Stimulated activated CD8-positive, alpha-beta memory T cell treated with anti-CD3 and anti-CD28 coated beads, Interleukin-12 subunit alpha, Interleukin-12 subunit beta, amount 100 ng/mL, for 1 hour (primary cell): Measurements from ENCODE around the gene SUN1.

Experiments used
- DNase-seq: peaks from one replicate; pipeline ENCODE4 v3.0.0-alpha.2; 2020; ENCODE audit warnings: low read depth

SUN1 gene

GRCh38 chr7:805261-805660 is 27.0 kb upstream of the SUN1 start:
- DNase-seq: no peak

DNA sequence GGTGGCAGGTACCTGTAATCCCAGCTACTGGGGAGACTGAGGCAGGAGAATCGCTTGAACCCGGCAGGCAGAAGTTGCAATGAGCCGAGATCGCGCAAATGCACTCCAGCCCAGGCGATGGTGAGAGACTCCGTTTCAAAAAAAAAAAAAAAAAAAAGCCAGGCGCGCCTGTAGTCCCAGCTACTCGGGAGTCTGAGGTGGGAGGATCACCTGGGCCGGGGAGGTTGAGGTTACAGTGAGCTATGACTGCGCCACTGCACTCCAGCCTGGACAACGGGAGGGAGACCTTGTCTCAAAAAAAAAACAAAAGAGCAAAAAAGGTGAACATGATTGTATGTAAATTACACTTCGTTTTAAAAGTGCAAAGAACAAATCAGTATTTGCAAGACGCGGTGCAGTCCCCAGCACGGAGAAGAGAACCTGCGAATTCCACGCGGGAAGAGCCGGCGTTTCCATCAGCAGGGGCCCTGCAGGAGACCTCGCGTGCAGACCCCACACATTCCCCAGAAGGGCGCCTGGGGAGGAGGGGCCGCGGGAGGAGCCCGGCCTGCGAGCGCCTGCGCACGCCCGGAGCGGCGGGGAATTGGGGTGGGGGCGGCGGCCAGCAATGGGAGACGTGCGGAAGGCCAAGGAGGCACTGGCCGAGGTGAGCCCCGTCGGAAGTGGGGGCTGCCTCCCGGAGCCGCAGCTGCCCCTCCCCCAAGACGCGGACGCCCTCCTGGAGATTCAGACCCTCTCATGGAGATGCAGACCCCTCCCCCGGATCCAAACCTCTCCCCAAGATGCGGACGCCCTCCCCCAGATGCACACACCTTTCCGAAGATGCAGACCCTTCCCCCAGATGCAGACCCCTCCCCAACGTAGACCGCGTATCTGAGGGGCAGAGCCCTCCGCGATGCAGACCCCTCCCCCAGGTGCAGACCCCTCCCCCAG is 16.7 kb upstream of the SUN1 start:
- no peak for DNase-seq

DNA sequence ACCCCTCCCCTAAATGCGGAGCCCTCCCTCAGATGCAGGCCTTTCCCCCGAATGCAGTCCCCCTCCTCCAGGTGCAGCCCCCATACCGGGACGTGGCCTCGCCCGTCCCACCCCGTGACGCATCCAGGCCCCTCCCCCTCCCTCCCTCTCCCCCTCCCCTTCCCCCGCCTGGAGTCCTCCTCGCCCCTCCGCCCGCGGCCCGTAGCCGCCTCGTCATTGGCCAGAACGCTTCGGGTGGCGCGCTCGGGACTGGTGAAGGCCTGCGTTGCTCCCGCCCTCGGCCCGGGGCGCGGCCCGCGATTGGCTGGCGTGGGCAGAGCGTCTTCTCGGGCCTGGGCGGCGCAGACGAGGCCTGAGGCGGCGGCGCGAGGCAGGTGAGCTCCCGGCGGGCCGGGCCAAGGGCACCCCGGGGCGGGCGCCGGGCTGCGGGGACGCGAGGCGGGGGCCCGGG is 16.0 kb upstream of the SUN1 start:
- DNase-seq: peak; percentile 94

DNA sequence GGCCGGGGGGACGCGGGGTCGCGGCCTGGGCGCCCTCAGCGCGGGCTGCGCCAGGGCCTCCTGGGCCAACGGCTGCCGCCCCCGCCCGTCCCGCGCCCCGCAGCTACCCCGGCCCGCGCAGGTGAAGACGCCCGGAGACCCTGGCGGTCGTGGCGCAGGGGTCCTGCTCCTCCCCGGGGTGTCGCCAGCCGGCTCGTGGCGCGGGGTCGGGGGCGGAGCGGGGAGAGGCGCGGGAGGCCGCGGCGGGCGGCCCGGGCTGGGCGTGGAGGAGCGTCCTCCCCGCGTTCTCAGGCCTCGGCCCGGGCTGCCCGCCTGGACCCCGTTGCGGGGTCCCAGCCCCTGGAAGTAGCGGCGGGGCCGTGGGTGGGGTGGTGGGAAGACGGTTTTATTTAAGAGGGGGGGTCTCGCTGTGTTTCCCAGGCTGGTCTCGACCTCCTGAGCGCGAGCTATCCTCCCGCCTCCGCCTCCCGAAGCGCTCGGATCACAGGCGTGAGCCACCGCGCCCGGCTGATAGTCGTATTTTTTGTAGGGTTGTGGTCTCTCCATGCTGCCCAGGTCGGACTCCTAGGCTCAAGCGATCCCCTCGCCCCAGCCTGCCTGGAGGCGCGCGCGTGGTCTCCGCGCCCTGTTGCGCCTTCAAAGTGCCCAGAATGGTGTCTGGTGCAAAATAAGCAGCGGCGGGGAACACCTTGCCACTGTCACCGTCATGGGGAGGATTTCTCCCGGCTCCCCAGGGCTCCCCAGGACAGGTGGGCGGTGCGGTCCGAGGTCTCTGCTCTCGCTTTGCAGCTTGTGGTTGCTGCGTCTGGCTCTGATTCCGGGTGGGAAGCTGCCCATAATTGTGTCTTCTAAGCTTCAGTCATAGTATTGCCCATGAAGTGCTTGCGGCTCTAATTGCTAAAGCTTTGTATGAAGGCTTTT is 15.3 kb upstream of the SUN1 start:
- no peak for DNase-seq

- no peak for DNase-seq
Measured at GRCh38 chr7:818031-818699, 14.1 kb upstream of the SUN1 start.

DNA sequence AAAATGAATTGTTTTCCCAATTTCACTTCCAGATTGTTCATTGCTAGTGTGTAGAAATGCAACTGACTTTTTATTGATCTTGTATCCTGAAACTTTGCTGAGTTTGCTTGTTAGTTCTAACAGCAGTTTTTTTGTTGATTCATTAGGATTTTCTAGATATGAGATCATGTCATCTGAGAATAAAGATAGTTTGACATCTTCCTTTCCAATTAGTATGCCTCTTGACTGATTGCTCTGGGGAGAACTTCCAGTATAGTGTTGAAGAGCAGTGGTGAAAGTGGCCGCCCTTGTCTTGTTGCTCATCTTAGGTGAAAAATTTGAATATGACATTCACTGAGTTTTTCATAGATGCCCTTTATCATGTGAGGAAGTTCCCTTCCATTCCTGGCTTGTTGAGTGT is 11.9 kb upstream of the SUN1 start:
- no peak for DNase-seq

- no peak for DNase-seq
Measured at GRCh38 chr7:821688-822087, 10.6 kb upstream of the SUN1 start.

- DNase-seq: no peak
Measured at GRCh38 chr7:822692-823276, 9.5 kb upstream of the SUN1 start.

DNA sequence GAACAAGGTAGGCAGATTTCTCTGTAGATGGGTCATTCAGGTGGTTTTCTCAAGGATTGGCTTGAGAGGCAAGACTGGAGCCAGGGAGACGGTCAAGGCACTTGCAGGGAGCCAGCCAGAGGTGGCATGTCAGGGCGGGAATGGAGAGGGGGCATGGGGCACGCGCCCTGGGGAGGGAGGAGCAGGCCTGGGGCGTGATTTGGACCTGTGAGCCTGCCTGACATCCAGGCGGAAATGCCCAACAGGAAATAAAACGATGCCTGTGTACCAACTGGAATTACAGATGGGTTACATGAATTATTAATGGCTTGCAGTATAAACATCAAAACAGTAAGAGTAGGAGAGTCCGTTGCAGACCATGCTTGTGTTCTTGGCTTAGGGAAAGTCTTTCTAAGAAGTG is 8.6 kb upstream of the SUN1 start:
- no peak for DNase-seq

DNA sequence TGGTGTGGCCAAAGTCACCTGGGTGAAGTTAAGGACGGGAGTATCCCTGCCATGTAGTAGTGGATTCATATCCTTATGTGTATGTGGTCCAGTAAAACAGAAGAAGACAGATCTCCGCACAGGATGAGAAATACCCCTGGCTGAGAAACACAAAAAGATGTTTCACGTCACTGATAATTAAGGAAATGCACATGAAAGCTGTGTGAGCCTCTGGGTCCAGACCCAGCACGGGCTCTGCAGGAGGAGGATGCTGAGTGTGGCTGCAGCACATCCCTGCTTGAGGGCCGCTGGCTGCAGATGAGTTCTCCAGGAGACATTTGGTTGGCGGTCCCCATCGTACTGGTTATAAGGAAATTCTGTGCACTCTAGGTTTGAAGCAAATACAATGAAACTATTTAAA is 8.2 kb upstream of the SUN1 start:
- no peak for DNase-seq

- DNase-seq: no peak
Measured at GRCh38 chr7:824664-825063, 7.6 kb upstream of the SUN1 start.

DNA sequence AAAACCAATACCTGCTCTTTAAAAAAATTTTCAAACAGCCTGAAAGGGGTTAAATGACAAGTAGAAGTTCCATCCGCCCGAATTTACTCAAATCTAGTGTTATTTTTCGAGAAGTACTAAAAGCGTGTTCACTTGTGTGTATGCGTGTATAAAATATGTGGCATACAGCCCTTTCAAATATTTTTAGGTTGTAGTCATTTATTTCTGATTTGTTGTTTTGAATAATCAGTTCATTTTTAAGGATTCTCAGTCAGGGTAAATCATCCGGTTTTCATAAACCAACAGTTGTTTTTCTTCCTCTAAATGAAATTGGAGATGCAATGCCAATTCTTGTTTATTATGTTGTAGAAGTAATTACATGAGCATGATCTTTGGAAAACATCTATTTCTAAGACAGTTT is 6.9 kb upstream of the SUN1 start:
- no peak for DNase-seq

DNA sequence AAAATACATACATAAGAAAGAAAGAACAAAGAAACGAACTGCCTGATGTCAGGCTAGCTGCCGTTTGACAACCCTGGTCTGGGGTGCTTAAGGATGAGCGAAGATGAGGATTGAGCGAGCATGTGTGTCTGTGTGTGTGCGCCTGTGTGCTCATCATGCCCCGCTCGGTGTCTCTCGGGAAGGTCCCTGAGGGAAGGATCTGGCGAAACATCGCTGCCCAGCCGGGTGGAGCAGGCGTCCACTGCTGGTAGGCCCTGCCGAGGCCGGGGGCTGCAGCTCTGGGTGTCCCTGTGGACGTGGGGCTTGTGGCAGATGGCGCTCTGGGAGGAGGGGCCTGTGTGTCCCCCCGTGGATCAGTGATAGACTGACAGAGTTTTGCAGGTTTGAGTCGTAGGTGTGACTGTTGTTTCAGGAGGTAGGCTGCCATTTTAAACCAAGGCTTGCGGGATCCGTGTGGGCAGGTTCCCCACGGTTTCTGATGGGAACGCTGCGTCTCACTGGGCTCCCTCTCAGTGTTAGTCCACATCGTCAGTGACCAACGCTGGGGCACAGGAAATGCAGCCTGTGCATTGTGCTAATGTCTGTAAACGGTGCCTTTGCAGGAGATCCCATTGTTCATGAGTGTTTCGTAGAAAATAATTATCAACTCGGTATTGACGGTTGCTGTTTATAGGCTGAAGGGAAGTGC is 5.9 kb upstream of the SUN1 start:
- DNase-seq: no peak

GRCh38 chr7:828793-829561 is 3.3 kb upstream of the SUN1 start:
- no peak for DNase-seq

DNA sequence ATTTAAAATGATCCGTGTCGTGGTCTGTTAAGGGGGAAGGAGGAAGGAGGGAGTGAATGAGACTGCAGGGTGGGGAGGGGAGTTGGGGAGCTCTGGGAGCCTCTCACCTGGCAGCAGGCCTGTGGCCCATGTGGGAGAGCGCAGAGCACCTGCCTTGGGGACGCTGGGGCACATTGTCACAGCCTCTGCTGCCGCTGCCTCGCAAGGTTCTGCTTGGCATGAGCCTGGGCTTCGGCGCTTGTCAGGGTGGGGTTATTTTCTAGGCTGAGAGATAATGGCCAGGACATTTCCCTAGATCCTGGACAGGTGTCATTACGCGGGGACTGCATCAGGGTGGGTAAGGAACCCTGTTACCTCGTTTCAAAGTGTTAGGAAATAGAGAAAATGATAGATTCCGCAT is 2.2 kb upstream of the SUN1 start:
- DNase-seq: no peak

DNA sequence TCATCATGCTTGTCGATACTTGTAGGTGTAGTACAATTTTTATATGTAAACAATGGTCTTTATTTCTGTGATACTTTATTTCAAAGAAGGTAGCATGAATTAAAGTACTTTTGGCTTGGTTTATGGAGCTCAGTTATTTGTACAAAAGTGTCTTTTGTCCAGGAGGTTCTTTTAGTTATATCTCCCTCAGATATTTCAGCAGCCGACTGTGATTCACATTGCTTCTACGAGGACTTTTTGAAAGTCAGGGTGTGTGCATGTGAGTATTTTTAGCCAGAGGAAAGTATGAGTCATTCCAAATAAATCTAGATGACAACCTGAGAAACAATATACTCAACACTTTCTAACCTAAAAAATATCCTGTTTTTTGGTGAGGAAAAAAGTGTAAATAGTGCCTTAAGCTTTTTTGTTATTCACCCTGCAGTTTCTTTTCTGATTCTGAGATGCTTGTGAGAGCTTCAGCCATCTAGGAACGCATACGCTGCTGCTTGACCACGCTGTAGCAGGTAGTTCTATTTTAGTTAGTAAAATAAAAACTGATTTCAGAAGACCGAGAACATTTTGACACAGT is 595 bp upstream of the SUN1 start:
- DNase-seq: no peak

GRCh38 chr7:832968-833424 is 720 bp downstream of the SUN1 start:
- no peak for DNase-seq

DNA sequence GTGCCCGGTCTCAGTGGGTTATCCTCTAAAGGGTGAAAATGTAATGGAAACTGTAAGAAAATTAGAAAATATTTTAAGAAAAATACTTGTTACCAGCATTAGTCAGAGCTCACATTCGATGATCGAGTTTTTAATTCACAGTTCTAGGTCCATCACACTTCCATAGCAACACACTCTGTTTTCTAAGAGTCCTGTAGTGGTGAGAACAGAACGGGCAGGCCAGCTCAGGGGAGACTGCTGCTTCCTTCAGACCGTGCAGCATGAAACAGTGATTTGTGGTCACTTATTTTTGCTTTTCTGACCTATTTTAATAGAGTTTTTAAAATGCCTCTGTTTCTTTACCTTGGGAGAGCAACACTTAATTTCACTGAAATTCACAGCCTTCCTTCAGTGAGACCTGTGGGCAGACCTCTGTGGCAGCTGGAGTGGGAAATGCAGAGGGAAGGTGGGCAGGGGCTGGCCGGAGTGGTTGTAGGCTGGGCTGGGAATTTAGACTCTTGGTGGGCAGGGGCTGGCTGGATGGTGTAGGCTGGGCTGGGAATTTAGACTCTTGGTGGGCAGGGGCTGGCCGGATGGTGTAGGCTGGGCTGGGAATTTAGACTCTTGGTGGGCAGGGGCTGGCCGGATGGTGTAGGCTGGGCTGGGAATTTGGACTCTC is 1.5 kb downstream of the SUN1 start:
- DNase-seq: no peak

GRCh38 chr7:834277-834676 is 2.0 kb downstream of the SUN1 start:
- DNase-seq: no peak

DNA sequence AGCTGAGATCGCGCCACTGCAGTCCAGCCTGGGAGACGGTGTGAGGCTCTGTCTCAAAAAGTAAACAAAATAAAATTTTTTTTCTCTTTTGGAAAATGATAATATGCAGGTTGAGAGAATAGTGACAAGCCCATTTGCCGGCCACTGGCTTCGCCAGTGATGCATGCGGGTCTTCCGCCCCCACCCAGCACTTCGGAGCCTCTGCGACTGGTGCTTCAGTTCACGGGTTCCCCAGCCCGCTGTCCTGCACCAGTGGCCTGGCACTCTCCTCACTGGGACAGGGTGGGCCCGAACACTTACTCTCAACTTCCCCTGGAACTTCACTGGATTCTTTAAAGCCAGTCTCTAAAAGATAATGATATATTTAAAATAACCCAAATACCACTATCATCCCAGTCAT is 2.7 kb downstream of the SUN1 start:
- no peak for DNase-seq
